Stimulated activated naive B cell treated with anti-CD40 and anti-IgM and Interleukin-4, amounts not matched to agents 10 μg/mL and 1 μg/mL and 100 μg/mL, for 72 hours (primary cell): ENCODE measurements around the gene TIMD4.
"Not testable (repeated sequence)": the region's sequence is repeated elsewhere in the genome, so short reads cannot be mapped to it uniquely, and the experiment has no call there.

Source experiments
- ATAC-seq, 2 donors: fragments of 150-1000 bp; cut with Tn5 transposase; replicated peaks; 2 replicates each; pipeline ENCODE4 v1.10.0; 2021; ENCODE audit warnings: moderate library complexity in 1 of 2
- DNase-seq: peaks from one replicate; pipeline ENCODE4 v3.0.0; 2021
- H3K27ac Mint-ChIP-seq: one replicate; pipeline ENCODE4 v1.8.0; 2022; ENCODE audit warnings: mild to moderate bottlenecking, mixed read lengths
- H3K27me3 Mint-ChIP-seq, 2 donors: one replicate each; pipeline ENCODE4 v1.8.0; 2022; ENCODE audit warnings: mixed read lengths in 2 of 2
- H3K36me3 Mint-ChIP-seq, 2 donors: one replicate each; pipeline ENCODE4 v1.8.0; 2022; ENCODE audit warnings: mixed read lengths in 2 of 2, mild to moderate bottlenecking in 1 of 2
- H3K4me1 Mint-ChIP-seq, 2 donors: one replicate each; pipeline ENCODE4 v1.8.0; 2022; ENCODE audit warnings: mixed read lengths in 2 of 2, mild to moderate bottlenecking in 1 of 2
- H3K4me3 Mint-ChIP-seq, 2 donors: one replicate each; pipeline ENCODE4 v1.8.0; 2022; ENCODE audit warnings: mild to moderate bottlenecking in 2 of 2, mixed read lengths in 2 of 2, moderate library complexity in 1 of 2
- H3K9me3 Mint-ChIP-seq, 2 donors: one replicate each; pipeline ENCODE4 v1.8.0; 2022; ENCODE audit warnings: mixed read lengths in 2 of 2, mild to moderate bottlenecking in 1 of 2

TIMD4 gene

DNA sequence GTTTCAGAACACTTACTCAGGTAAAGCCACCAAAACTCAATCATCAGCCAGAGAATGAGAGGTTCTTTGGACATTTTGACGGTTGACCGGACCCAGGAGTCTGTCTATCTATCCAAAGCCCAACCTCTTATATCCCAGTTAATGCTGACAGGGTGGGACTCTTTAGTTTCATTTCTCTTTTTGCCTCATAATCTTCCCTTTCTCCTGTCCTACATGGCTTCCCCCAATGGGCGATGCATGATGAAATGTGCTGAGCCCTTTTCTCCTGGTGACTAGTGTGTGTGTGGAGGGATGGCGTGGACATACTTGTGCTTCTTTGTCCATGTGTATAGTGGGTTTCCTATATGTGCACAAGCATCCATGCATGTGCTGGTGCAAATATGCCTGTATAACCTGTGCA is at the start of gene TIMD4:
Gene TIMD4, minus strand, starts transcription at position 102 of the 400 bp plus-strand sequence. Its CDS starts 28 bp downstream, at position 74.
- peaks cover 4 to 6% of the 10 kb centered on the region in 2 donors for H3K4me1 Mint-ChIP-seq
- H3K9me3 Mint-ChIP-seq, result no peaks in the 10 kb centered on the region
- H3K27ac Mint-ChIP-seq, result no peak within 1 kb of the TSS
- H3K36me3 Mint-ChIP-seq, result no peaks in the 10 kb centered on the region
- peaks cover 0 to 3% of the 10 kb centered on the region in 2 donors for H3K27me3 Mint-ChIP-seq
- H3K4me3 Mint-ChIP-seq, result no peak within 1 kb of the TSS
- DNase-seq (no peak), ATAC-seq (no peak)

- Mint-ChIP-seq H3K4me1 (no peaks in the 10 kb centered on the region), H3K27ac (no peak overlapping the region), H3K9me3 (peaks cover 5 to 14% of the 10 kb centered on the region in 2 donors), H3K27me3 (peaks cover 17 to 23% of the 10 kb centered on the region in 2 donors), H3K36me3 (no peaks in the 10 kb centered on the region), H3K4me3 (no peak overlapping the region)
- DNase-seq, result no peak
- ATAC-seq, result no peak
Observed at GRCh38 chr5:157006262-157006661, 43.2 kb upstream of the TIMD4 start.

GRCh38 chr5:157004893-157005551 is 42.0 kb upstream of the TIMD4 start:
- no peak overlapping the region for H3K27ac Mint-ChIP-seq
- no peaks in the 10 kb centered on the region for H3K36me3 Mint-ChIP-seq
- DNase-seq (no peak), ATAC-seq (no peak)
- peaks cover 3 to 17% of the 10 kb centered on the region in 2 donors for H3K9me3 Mint-ChIP-seq
- H3K4me3 Mint-ChIP-seq, result no peak overlapping the region
- peaks cover 15 to 23% of the 10 kb centered on the region in 2 donors for H3K27me3 Mint-ChIP-seq
- no peaks in the 10 kb centered on the region for H3K4me1 Mint-ChIP-seq

DNA sequence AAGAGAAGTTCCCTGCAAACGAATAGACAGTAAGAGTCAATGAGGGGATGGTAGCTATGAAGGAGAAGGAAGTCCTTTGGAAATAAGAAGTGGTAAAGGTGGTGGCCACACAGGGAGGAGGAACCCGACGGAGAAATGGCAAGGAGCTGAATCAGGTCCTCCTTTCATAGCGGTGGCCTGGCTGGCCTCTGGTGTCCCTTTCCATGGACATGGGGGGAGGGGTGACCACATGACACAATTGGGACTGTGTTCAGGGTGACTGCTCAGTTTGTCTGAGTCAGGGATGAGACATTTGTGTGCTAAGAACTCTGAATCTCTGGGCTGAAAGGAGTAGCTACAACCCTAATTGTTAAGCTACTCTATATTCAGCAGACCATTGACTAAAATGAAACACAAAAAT is 28.7 kb upstream of the TIMD4 start:
- Mint-ChIP-seq H3K4me3 (no peak overlapping the region), H3K9me3 (no peaks in the 10 kb centered on the region), H3K27ac (no peak overlapping the region), H3K27me3 (peaks cover 8 to 29% of the 10 kb centered on the region in 2 donors), H3K4me1 (no peaks in the 10 kb centered on the region), H3K36me3 (no peaks in the 10 kb centered on the region)
- DNase-seq, result no peak
- ATAC-seq, result no peak

DNA sequence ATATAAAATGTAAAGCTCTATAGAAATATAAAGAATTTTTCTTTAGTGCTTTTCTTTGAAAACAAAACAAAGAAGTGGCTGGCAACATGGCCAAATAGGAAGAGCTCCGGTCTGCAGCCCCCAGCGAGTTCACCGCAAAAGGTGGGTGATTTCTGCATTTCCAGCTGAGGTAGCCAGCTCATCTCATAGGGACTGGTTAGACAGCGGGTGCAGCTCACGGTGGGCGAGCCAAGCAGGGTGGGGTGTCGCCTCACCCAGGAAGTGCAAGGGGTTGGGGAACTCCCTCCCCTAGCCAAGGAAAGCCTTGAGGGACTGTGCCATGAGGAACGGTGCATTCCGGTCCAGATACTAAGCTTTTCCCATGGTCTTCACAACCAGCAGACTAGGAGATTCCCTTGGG is 21.0 kb upstream of the TIMD4 start:
- Mint-ChIP-seq H3K4me1 (no peaks in the 10 kb centered on the region), H3K27me3 (peaks cover 10 to 29% of the 10 kb centered on the region in 2 donors), H3K4me3 (no peak overlapping the region), H3K36me3 (no peaks in the 10 kb centered on the region), H3K9me3 (no peaks in the 10 kb centered on the region), H3K27ac (no peak overlapping the region)
- DNase-seq (no peak), ATAC-seq (no peak)

- Mint-ChIP-seq H3K27ac (no peak overlapping the region), H3K4me1 (no peaks in the 10 kb centered on the region), H3K9me3 (no peaks in the 10 kb centered on the region), H3K27me3 (peaks cover 18 to 19% of the 10 kb centered on the region in 2 donors), H3K4me3 (no peak overlapping the region), H3K36me3 (no peaks in the 10 kb centered on the region)
- DNase-seq (no peak), ATAC-seq (no peak)
Observed at GRCh38 chr5:156981481-156981880, 18.5 kb upstream of the TIMD4 start.

DNA sequence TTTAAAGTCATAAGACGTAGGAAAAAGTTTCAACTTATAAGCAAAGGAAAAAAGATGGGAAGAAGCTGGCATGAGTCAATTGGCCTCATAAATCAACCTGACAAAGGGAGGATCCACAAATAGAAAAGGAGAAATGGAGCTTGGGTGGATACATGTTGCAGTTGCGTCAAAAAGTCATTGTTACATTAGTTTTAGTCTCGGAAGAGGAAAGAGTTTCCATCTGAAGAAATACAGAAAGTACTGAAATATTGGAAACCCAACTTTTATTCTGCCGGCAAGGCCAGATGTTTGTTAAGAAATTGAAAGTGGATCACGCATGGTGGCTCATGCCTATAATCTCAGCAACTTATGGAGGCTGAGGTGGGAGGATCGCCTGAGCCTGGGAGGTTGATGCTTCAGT is 11.3 kb upstream of the TIMD4 start:
- Mint-ChIP-seq H3K4me1 (no peaks in the 10 kb centered on the region), H3K4me3 (no peak overlapping the region), H3K27me3 (peaks cover 6 to 27% of the 10 kb centered on the region in 2 donors), H3K36me3 (no peaks in the 10 kb centered on the region), H3K9me3 (peaks cover 0 to 1% of the 10 kb centered on the region in 2 donors), H3K27ac (no peak overlapping the region)
- ATAC-seq, result no peak
- DNase-seq, result no peak

DNA sequence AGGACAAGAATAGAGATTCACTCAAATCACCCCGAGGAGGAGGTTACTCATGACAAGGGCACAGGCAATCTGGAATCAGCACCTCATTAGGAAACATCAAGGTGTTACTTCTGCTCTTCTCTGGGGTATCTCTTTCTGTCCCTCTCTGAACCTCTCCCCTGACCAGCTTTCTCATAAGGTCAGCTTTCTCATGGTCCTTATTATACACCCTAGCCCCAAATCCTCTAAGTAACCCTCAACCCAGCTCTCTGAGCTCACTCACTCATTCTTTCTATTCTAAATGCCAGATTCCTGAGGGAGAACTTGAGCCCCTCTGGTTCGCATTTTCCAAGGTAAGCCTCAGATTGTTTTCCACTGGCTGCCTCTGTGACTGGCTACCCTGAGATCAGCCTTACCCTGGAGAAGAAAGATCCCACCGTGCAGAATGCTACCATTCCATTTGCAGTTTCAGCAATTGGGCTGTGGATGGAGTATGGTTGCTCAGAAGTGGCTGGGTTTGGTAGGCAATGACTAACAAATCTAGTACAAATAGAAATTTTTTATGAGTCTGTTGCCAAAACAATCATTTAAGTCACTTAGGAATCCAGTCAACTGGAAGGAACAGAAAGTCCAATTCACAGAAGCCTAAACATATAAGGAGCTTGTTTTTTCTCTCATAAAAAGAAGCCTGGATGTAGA is 9.0 kb upstream of the TIMD4 start:
- ATAC-seq (no peak), DNase-seq (no peak)
- H3K4me1 Mint-ChIP-seq, result no peaks in the 10 kb centered on the region
- H3K9me3 Mint-ChIP-seq, result peaks cover 0 to 1% of the 10 kb centered on the region in 2 donors
- H3K36me3 Mint-ChIP-seq, result no peaks in the 10 kb centered on the region
- H3K27ac Mint-ChIP-seq, result no peak overlapping the region
- H3K4me3 Mint-ChIP-seq, result no peak overlapping the region
- H3K27me3 Mint-ChIP-seq, result peaks cover 0 to 21% of the 10 kb centered on the region in 2 donors

DNA sequence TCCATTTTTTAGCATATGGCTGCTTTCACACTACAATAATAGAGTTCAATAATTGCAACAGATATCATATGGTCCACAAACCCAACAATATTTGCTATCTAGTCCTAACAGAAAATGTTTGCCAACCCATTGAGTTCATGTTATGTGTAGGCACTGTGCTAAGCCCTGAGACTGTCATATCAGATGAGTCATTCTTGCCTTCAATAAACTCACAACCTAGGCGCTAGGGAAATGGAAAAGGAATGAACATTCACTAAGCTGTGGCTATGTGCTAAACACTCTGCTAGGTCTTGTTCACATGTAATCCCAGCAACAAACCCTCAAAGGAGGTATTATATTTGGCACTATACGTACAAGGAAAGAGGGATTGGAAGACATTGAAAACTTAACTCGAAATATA is 8.4 kb upstream of the TIMD4 start:
- DNase-seq, result no peak
- peaks cover 0 to 18% of the 10 kb centered on the region in 2 donors for H3K27me3 Mint-ChIP-seq
- H3K36me3 Mint-ChIP-seq, result no peaks in the 10 kb centered on the region
- ATAC-seq, result no peak
- no peaks in the 10 kb centered on the region for H3K4me1 Mint-ChIP-seq
- H3K27ac Mint-ChIP-seq, result no peak overlapping the region
- H3K4me3 Mint-ChIP-seq, result no peak overlapping the region
- peaks cover 0 to 1% of the 10 kb centered on the region in 2 donors for H3K9me3 Mint-ChIP-seq

DNA sequence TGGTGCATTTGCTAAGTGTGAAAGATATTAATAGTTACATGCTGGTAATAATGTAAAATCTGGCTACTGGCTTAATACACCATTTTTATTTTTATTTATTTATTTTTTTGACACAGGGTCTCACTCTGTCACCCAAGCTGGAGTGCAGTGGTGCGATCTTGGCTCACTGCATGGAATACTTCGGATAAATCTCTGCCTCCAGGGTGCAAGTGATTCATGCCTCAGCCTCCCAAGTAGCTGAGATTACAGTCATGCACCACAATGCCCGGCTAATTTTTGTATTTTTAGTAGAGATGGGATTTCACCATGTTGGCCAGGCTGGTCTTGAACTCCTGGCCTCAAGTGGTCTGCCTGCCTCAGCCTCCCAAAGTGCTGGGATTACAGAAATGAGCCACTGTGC is 4.4 kb upstream of the TIMD4 start:
- H3K27ac Mint-ChIP-seq, H3K4me1 Mint-ChIP-seq, DNase-seq, H3K36me3 Mint-ChIP-seq, H3K4me3 Mint-ChIP-seq, H3K27me3 Mint-ChIP-seq, H3K9me3 Mint-ChIP-seq, ATAC-seq: not testable (repeated sequence)

DNA sequence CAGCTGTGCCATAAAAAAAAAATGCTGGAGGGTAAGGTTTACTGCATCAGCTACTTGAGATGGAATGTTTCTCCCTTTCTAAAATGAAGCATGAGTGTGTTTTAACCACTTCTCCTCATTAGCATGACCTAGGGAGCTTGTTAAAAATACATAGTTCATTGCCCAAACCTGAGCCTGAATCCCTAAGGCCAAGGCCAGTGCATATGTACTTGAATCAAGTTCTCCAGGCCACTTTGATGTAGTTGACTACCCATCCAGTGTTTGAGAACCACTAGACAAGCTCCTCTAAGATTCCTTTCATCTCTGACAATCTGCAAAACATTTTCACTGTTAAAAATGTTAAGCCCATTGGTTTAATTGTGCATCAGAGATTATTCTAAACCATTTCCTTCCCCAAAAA is 6.7 kb downstream of the TIMD4 start:
- Mint-ChIP-seq H3K4me1 (peaks cover 7 to 13% of the 10 kb centered on the region in 2 donors), H3K27ac (no peak overlapping the region), H3K4me3 (no peak overlapping the region), H3K36me3 (no peaks in the 10 kb centered on the region), H3K9me3 (no peaks in the 10 kb centered on the region), H3K27me3 (peaks cover 4 to 26% of the 10 kb centered on the region in 2 donors)
- ATAC-seq (no peak), DNase-seq (no peak)

DNA sequence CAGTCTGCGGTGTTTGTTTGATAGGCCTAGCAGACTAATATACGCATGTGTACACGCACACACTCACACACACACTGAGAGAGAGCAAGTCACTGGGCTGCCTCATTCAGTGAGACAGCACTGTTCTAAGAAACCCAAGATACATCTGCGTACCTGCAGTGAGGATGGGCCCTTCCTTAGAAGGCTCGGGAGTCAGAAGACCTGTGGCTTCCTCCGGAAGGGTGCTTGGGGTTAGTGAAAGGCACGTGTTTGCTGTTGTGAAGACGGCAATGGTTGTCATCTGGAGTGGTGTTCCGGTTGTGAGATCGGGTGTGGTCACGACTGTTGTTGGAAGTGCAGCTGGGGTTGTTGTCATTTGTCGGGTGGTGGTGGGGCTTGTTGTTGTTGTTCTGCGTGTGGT is 11.7 kb downstream of the TIMD4 start:
- Mint-ChIP-seq H3K4me3 (no peak overlapping the region), H3K27me3 (peaks cover 12 to 18% of the 10 kb centered on the region in 2 donors), H3K4me1 (peaks cover 0 to 3% of the 10 kb centered on the region in 2 donors)

DNA sequence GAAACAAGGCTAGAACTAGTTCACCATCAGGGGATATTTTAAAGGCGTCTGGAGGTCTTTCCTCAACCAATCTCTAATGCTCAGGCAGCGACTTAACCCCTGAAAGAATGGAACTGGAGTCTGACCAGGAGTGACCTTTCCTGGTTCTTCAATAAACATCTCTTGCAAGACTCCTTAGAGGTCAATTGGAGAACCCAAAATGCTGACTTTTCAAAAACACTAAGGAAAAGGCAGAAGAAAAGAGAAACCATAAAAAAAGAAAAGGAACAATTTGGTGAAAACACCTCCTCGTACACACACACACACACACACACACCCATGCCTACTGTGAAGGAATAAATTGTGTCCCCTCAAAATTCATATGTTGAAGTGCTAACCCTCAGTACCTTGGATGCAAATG is 12.3 kb downstream of the TIMD4 start:
- DNase-seq (no peak), ATAC-seq (no peak)
- no peak overlapping the region for H3K4me3 Mint-ChIP-seq

More for the DNA sequence above, 11.7 kb downstream of the TIMD4 start:
- ATAC-seq (no peak), DNase-seq (no peak)
- Mint-ChIP-seq H3K27ac (no peak overlapping the region), H3K36me3 (no peaks in the 10 kb centered on the region), H3K9me3 (no peaks in the 10 kb centered on the region)

GRCh38 chr5:156949424-156949823 is 13.6 kb downstream of the TIMD4 start:
- Mint-ChIP-seq H3K27me3 (peaks cover 12 to 15% of the 10 kb centered on the region in 2 donors), H3K27ac (no peak overlapping the region), H3K36me3 (no peaks in the 10 kb centered on the region), H3K4me1 (no peaks in the 10 kb centered on the region), H3K9me3 (no peaks in the 10 kb centered on the region), H3K4me3 (no peak overlapping the region)
- no peak for DNase-seq
- ATAC-seq, result no peak

More for the DNA sequence above, 12.3 kb downstream of the TIMD4 start:
- Mint-ChIP-seq H3K4me1 (no peaks in the 10 kb centered on the region), H3K27ac (no peak overlapping the region), H3K9me3 (no peaks in the 10 kb centered on the region), H3K27me3 (peaks cover 12 to 18% of the 10 kb centered on the region in 2 donors), H3K36me3 (no peaks in the 10 kb centered on the region)

DNA sequence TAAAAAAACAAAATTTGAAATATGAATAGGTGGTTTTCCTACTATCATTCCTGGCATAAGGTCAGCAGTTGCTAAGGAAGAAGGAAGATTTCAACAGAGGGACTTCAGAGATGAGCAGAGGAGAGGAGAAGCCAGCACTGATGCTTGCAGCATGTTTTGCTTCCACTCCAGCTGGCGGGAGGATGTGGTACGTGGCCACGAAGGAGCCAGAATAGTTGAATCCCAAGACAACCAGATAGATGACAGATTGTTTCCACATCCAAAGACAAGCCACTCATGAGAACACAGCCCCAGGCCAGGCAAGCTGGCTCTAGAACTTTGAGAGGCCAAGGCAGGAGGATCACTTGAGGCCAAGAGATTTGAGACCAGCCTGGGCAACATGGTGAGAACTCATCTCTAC is 15.1 kb downstream of the TIMD4 start:
- DNase-seq, result no peak
- no peaks in the 10 kb centered on the region for H3K36me3 Mint-ChIP-seq
- peaks cover 10 to 12% of the 10 kb centered on the region in 2 donors for H3K27me3 Mint-ChIP-seq
- no peaks in the 10 kb centered on the region for H3K4me1 Mint-ChIP-seq
- H3K4me3 Mint-ChIP-seq, result no peak overlapping the region
- no peak for ATAC-seq
- no peak overlapping the region for H3K27ac Mint-ChIP-seq
- no peaks in the 10 kb centered on the region for H3K9me3 Mint-ChIP-seq
